Measurements from ENCODE around the gene SBF2. TPM values are rescaled to one million over a fixed set of nuclear protein-coding genes. Genes with fewer than 3 reads are reported as not detected.

Gene SBF2
- total RNA-seq, 1 experiment from 2014 or later: 30.2 TPM

DNA sequence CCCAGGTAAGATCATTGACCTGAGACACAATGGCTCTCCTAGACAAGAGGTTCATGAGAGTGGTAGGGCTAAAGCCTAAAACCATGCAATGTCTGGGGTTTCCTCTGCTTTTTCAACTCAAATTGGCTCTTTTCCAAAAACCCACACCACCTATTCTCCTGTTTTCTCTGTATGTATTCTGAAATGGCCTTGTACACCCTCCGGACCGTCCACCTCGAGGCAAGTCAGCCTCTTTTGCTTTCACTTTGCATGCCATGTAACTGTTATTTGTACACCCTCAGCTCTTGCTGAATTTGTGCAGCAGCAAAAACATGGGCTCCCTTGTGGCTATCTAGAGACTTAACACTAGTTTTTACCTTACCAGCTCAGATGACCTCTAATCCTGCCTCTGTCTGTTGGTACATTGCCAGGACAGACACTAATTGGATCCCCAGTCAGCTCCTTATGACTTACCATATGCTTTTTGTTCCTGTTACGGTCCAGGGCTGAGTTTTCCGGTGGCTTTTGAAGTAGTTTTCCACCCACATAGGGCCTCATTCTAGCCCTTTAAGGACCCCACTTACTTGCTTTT lies 288.0 kb downstream of the SBF2 start:
- peaks cover 15 to 32% of the 10 kb centered on the region in 2 experiments for H3K4me1 Mint-ChIP-seq
- peaks cover 37 to 47% of the 10 kb centered on the region in 2 experiments for H3K9me3 Mint-ChIP-seq
- Histone ChIP-seq H3K9me3 (ENCODE audit: control insufficient read depth, low read depth, low read length) (no peaks in the 10 kb centered on the region), H3K14ac (ENCODE audit: insufficient read depth, low read length) (no peak overlapping the region), H2BK5ac (ENCODE audit: insufficient read length, low read length) (no peak overlapping the region), H4K5ac (ENCODE audit: insufficient read length, low read depth, low read length) (no peak overlapping the region), H4K91ac (ENCODE audit: insufficient read length, low read depth, low read length) (no peak overlapping the region), H3K18ac (ENCODE audit: insufficient read length, low read depth, low read length) (no peak overlapping the region), H3K27me3 (ENCODE audit: insufficient read depth, low read length) (no peaks in the 10 kb centered on the region; the same call in 1 of the 2 replicates), H3K23ac (ENCODE audit: insufficient read length, low read depth, low read length) (no peak overlapping the region), H3K79me1 (ENCODE audit: insufficient read depth, low read depth, low read length, poor library complexity, severe bottlenecking) (no peaks in the 10 kb centered on the region), H2AK5ac (ENCODE audit: insufficient read length, low read length) (no peak overlapping the region), H4K8ac (replicated peaks; ENCODE audit: insufficient read length, low read depth, low read length) (no peak overlapping the region), H3K4me1 (ENCODE audit: insufficient read depth, low read length) (peaks cover 4% of the 10 kb centered on the region; the same call in 1 of the 2 replicates), H3K56ac (ENCODE audit: insufficient read length, low read depth, low read length) (no peak overlapping the region), H2AFZ (ENCODE audit: low read length) (no peak overlapping the region), H2BK15ac (ENCODE audit: low read depth, low read length) (no peak overlapping the region), H3K23me2 (ENCODE audit: insufficient read length, low read depth, low read length, poor library complexity, severe bottlenecking) (no peaks in the 10 kb centered on the region), H3K27ac (ENCODE audit: insufficient read length, low read depth, low read length) (no peak overlapping the region), H3K79me2 (ENCODE audit: insufficient read depth, low read length) (no peaks in the 10 kb centered on the region), H3K4me2 (ENCODE audit: insufficient read depth, insufficient read length, low read length) (no peak overlapping the region), H2BK20ac (ENCODE audit: low read depth, low read length, poor library complexity, severe bottlenecking) (no peak overlapping the region), H3K9ac (ENCODE audit: extremely low read depth, insufficient read length, low read length) (no peak overlapping the region), H2BK12ac (ENCODE audit: insufficient read length, low read depth, low read length) (no peak overlapping the region), H2BK120ac (ENCODE audit: low read depth, low read length, poor library complexity, severe bottlenecking) (no peak overlapping the region), H4K20me1 (ENCODE audit: control insufficient read depth, insufficient read depth, insufficient read length) (no peaks in the 10 kb centered on the region), H3T11ph (ENCODE audit: low read length) (no peak overlapping the region), H3K4ac (ENCODE audit: low read depth, low read length) (no peak overlapping the region)
- no peak for DNase-seq
- no peak for TF ChIP-seq CTCF (conservative IDR thresholded peaks at IDR 0.05)
- no CpG with 5 or more reads among the region's 5 CpGs for WGBS (ENCODE audit: extremely low coverage, insufficient read length, low lambda C conversion rate)
- peaks cover 40 to 53% (median 50%) of the 10 kb centered on the region in 3 experiments for H3K36me3 Mint-ChIP-seq (ENCODE audit: insufficient read depth in 1 of 3, low read depth in 3 of 3)
- H3K4me3 Mint-ChIP-seq: no peak overlapping the region
- H3K27ac Mint-ChIP-seq: peak overlapping the region in 1 of 3 experiments; percentile 38; a peak in 1 of 7 replicates
- peaks cover 2% of the 10 kb centered on the region; the same call in 1 of the 2 replicates for H3K27me3 Mint-ChIP-seq (ENCODE audit: low read depth)

All from H9 (cell line).